ENCODE results near the gene SUMO3.
"Not testable (repeated sequence)": the region's sequence is repeated elsewhere in the genome, so short reads cannot be mapped to it uniquely, and the experiment has no call there.

SUMO3 gene

DNA sequence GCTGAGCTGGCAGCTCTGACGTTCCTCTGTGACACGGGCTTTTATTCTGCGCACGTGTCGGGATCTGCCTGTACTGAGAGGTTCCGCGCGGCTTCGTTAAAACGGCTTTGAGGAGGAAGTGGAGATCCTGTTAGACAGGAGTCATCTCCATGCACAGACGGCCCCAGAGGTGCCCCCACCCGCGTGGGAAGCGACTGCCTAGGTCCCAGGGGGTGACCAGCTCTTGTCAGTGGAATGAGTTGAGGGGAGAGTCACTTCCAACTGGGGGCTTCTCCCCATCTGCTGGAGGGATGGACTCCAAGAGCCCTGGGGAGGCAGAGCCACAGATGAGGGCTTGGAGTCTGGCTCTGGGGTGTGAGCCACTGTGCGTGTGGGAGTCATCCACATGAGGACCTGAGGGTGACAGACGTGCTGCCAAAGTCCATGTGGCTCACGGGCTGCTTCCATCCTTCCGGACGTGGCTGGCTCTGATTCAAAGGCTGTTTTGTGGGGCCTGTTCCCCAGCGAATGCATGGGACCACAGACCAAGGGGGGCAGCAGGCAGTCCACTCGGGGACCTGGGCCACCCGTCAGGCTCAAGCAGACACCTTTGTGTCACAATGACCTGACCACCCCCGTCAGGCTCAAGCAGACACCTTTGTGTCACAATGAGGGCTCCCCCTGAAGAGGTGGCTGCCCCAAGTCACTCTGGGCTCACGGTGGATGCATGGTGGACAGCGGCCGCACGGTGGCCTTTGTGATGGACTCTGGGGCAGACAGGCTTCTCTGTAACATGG, 28.8 kb upstream of the SUMO3 start:
- no peak for DNase-seq

DNA sequence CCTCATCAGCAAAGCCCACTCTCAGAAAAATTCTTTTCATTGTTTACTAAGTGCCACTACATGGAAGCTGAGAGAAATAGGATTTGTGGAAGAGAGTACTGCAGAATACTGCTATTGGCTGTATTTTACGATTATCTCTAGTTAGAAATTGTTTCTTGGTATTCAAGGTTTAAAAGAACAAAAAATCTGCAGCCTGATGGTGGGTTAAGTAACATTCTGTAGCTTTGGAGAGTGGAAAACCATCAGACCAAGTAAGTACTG, 28.3 kb upstream of the SUMO3 start:
- no peak for DNase-seq

DNA sequence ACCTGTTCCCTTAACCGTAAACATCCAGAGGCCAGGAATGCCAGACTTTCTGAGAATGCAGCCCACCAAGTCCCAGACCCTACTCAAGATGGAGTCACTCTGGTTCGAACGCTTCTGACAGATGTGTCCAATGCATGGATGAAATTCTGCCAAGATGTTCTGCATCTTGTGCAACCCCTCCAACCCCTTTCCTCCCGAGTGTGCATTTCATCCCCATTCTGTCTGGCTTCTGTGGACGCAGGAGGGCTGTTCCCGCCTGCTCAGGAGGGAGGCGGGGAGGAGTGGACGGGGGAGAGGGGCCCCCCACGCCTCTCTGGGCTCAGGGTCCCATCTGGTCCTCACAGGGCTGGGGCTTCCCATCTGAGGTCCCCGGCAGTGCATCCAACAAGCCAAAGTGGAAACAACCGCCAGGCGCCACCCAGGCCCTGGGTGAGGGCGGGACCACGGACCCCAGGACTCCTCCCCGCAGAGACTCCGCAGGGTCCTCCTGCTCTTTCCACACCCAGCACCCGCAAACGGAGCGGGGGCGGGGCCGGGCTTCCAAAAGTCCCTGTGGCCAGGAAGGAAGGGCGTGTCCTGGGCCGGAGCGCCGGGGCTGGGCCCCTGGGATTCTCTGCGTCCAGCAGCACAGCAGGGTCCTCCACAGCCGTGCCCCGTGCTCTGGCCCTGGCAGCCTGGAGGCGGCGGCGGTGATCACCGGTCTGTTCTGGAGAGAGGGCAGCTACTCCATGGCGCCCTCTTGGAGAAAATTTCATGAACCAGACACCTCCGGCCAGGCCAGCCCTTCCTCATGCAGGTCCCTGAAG, 27.8 kb upstream of the SUMO3 start:
- DNase-seq, result no peak

DNA sequence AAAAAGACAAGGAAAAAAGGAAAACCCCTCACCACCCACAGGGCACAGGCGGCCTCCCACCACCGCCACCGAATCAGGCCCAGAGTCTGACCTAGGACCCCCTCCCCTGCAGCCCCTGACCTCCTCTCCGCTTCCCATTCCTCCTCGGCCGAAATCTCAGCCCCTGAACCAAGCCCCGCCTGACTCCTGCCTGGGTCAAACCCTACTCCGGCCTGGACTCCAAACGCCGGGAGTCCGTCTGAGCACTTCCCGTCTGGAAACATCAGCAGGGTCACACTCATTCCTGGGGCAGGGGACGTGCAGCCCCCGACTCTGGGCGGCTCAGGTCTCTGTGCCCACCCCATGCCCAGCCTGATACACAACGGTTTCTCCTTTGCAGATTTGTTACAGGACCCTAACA, 26.4 kb upstream of the SUMO3 start:
- no peak for DNase-seq

DNA sequence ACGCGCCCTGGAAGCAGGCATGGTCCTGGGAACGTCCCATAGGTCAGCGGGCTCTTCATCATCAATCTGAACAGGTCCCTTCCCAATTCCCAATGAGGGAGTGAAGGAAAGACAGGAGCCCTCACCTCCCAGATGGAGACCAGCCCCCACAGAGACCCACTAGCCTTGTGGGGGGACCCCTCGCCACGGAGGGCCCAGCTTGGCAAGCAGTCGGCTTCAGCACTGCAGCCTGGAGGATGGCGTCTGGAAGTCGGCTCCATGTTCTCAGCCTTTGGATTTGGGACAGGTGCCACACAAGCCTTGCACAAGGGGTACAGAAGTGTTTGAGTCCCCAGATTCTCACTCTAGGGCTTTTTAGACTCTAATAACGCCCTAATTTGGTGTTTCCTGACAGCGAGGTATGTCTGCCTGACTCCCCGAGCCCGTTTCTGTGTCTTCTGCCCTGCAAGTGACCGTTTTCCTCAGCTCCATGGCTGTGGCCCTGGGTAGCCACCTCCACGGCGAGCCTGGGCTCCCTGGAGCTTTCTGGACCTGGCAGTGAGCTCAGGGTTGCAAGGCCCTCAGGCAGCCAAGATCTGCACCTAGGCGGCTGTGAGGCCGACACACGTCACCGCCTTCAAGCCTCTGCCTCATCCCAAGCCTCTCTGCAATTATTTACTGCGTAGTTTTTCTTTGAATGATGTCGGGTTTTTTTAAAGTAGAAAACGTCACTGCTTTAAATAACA, 25.0 kb upstream of the SUMO3 start:
- no peak for DNase-seq

DNA sequence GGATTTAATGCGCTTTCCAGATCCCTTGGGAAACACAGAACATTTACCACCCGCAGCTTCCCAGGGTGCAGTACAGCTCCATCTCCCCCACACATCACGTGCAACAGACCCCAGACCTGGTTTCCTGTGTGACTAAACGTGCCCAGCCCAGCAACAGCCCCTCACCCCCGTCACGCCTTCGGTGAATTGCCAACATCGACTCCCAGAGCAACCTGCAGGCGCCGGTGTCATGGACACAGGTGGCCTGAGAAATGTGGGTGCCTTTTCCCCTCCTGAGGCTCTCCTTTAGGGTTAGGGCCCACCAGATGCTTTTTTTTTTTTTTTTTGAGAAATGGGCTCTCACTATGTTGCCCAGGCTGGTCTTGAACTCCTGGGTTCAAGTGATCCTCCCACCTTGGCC, 24.2 kb upstream of the SUMO3 start:
- DNase-seq, result no peak

DNA sequence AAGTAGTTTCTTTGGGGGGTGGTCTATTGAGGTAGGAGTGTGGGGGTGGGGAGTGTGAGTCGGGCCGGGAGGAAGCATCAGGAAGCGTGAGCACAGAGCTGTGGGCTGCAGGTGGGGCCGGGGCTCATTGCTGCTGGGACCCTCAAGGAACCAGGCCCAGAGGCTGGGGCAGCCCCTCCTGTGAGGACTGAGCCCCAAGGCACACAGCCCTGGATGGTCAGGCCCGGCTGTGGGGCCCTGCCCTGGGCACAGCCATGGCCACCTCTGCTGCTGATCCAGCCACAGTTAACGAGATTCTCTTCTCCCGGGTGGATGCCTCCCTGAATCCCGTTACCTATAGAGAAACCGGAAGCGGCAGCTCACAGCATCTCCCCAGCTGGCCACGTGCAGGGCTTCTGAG, 22.9 kb upstream of the SUMO3 start:
- no peak for DNase-seq

DNA sequence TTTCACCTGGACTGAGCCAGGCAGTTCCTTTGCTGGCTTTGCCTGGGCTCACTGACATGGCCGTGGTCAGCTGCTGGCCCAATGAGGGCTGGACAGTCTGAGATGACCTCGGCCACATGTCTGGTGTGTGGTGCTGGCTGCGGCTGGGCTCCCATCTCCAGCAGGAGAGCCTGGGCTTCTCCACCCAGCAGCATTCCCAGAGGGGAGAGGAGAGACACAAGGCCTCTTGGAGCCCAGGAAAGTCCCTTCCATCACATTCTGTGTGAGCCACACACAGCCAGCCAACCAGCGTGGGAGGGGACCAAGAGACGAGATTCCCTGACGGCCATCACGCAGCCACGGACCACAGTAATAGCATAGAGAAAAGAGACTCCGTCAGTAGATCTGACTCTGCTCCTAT, 21.1 kb upstream of the SUMO3 start:
- DNase-seq, result no peak

DNA sequence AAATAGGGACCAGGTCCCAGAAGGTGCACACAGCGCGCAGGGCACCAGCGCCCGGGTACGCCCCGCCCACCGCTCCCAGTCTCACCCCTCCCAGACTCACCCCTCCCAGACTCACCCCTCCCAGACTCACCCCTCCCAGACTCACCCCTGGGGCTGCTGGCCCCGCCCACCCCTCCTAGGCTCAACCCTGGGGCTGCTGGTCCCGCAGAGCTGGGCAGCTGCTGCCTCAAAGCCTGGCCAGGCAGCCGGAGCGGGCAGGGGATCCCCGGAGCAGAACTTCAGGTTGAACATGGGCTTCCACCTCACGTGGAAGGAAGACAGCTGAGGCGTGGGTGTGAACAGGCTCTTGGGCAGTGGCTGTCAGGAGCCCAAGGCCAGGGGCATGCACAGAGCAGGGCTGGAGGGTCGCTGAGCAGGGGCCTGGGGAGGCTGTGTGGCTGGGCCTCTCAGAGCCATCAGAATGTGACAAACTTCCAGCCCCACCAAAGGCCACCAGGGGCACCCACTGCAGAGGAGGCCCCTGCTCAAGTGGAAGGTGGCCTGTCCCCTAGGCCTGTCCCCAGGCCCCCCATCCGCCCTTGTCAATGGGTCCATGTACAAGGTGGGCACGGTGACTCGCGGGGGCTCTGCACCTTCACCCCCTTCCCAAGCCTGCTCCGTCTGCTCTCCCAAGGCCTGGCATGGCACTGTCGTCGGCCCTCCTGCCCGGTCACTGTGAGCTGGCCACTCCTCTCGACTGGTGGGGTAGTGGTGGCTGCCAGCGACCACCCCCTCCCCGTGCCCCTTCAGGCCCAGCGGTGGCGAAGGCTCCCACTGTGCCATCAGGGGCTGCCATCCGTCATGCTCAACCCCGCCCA, 20.4 kb upstream of the SUMO3 start:
- peak; percentile 58 for DNase-seq

DNA sequence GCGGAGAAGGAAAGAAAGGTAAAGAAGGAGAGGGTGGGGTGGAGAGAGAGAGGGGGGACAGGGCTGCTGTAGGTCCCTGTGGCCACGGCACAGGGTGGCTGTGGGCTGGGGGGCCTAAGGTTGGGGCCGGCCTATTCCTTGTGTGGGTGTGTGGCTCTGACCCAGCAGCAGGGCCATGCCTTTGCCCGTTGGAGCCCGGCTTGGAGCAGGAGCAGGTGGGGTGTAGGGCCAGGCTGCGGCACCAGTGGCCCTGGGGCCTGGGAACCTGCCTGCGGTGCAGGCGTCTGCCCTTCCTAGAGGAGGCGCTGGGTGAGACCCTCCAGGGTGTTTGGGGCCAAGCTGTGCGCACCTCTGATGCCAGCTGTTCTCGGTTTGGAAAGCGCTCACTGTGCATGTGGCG, 19.7 kb upstream of the SUMO3 start:
- DNase-seq, result no peak

DNA sequence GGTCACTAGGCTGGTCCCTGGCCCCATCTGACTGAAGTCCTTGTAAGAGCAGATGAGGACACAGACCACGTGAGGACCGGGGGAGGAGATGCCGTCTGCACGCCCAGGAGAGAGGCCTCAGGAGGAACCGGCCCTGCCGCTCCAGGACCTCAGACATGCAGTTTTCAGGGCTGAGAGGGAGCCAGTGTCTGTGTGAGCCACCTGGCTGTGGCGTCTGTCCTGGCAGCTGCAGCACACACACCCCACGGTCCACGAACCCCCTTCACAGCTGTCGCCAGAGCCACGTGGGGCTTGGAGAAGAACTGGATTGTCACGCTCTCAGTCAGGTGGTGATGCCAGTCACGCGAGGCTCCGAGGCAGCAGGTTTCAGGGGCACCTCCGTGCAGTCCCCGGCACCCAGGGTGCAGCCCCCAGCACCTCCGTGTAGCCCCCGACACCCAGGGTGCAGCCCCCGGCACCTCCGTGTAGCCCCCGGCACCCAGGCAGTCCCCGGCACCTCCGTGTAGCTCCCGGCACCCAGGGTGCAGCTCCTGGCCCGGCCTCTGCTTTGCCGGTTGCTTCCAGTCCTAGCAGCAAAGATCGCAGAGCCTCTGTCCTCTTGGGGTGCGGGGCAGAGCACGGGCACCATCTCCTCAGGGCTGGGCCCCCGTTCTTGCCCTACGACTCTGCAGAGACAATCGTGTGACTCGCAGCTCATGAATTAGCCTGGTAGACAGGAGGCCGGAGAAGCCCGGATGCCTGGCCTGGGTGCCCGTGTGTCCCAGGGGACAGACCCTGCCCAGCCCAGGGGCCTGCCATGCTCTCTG, 19.0 kb upstream of the SUMO3 start:
- peak; percentile 71 for DNase-seq

DNA sequence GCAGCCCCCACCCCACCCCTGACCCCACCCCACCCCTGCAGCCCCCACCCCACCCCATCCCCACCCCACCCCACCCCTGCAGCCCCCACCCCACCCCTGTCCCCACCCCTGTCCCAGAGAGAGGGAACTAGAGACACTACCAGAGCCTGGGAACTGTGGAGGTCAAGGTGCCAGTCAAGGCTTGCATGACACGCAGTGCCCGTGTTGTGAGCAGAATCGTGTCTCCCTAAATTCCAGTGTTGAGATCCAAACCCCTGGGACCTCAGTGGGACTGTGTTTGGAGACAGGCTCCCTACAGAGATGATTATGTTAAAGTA, 18.4 kb upstream of the SUMO3 start:
- DNase-seq, result no peak

DNA sequence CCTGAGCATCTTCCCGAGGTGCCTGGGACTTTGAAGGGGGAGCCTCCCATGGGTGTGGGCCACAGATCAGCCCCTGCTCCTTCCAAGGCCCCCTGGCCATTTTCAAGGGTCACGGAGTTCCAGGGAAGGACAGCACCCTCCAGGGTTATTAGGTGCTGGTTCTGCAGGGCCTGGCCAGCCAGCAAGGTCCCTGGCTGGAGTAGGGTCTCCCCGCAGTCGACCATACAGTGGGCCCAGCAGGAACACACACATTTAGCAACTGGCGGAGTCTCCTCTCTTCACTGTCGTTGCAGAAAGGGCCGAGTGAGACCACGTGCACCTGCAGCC, 17.7 kb upstream of the SUMO3 start:
- no peak for DNase-seq

DNA sequence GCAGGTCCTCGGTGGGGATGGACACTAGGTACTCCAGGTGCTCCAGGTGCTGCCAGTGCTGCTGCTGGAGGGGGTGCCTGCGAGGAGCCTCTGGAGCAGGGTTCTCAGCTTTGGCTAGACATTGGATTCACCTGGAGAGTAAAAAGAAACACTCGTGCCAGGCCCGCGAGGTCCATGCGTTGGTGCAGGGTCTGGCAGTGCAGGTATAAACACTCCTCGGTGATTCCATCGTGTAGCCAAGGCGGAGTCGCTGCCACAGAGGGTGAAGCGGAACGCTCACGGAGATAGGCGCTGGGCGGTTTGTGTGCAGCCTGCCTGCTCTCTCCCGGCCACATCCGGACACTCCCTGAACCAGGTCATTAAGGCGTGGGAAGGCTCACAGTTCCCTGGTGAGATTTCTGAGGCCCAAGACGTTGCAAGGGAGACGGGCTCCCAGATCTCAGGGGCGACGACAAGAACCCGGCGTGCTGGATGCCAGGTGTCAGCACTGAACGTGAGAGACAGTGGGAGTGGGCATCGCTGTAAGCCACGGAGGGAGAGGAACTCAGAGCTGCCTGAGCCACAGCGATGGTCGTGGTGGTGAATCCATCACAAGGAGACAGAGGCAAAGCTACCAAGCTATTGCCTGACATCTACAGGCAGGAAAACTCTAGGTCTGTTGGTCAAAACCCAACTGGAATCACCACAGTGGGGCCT, 17.2 kb upstream of the SUMO3 start:
- DNase-seq, result no peak

DNA sequence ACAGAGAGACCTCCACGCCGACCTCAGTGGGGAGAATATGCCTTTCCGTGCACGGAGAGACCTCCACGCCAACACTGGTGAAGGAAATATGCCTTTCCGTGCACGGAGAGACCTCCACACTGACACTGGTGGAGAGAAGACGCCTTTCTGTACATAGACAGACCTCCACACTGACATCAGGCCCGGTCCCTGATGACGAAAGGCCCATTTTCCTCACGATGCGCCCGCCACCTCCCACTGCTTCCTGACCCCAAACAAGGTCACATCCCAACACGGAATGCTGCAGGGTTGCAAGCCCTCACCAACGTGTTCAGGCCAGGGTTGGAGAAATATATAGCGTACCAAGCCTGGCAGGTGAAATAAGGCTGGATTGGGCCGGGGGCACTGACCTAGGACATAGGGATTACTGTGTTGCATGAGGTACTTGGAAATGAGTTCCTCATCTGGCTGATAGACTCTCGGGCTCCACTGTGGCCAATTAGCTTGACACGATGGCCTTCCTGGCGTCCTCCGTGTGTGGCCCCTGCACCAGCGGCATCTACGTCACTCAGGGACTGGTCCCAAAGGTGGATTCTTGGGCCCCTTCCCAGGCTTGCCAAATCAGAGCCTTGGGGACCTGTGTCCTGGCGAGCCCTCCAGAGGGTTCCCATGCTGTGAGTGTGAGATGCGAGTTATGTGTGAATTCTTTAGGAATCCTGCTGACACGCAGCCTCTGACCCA, 16.5 kb upstream of the SUMO3 start:
- no peak for DNase-seq

DNA sequence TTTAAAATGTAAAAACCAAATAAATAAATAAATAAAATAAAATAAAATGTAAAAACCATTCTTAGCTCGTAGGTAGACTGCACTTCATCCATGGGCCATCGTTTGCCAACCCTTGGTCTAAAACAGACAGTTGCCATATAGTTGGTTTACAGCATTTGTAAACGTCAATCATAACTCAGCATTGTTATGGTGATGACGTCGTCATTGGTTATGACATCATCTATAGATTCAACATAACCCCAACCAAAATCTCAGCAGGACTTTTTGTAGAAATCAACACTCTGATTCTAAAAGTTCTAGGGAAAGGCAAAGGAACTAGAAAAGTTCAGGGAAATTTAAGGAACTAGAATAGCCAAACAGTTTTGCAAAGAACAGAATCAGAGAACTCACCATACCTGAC, 15.8 kb upstream of the SUMO3 start:
- DNase-seq, result no peak

DNA sequence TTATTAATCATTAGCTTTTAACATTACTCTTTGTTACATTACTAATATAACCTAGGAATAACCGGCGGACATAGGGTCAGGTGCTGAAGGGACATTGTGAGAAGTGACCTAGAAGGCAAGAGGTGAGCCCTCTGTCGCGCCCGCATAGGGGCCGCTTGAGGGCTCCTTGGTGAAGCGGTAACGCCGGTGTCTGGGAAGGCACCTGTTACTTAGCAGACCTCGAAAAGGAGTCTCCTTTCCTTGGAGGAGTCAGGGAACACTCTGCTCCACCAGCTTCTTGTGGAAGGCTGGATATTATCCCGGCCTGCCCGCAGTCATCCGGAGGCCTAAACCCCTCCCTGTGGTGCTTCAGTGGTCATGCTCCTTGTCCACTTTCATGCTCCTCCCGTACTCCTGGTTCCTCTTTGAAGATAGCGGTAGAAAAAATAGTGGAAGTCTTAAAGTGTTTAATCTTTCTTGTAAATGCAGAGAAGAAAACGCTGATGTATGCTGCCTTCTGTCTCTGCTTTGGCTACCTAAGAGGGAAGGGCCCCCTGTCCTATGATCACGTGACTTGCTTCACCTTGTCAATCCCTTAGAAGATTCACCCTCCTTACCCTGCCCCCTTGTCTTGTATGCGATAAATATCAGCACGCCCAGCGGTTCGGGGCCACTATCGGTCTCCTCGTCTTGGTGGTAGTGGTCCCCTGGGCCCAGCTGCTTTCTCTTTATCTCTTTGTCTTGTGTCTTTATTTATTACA, 14.8 kb upstream of the SUMO3 start:
- not testable (repeated sequence) for DNase-seq

DNA sequence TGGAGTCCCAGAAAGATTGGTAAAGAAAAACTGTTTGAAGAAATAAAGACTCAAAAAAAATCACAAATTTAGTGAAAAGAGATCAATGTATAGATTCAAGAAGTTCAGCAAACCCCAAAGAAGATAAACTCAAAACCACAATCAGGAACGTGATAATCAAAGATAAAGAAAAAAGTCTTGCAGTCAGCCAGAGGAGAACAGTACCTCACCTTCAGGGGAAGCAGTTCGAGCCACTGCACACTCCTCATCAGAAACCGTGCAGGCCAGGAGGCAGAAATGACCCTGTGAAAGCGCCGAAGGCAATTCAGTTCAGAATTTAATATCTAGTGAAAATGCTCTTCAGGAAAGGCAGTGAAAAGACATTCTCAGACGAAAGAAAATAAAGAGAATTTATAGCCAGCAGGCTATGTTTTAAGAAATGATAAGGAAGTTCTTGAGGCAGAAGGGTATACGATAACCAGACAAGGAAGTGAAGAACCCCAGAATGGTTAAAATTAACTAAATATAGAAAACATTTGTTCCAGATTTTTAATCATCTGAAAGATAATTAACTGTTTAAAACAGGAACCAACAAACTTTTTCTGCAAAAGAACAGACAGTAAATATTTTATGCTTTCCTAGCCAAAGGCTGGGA, 13.5 kb upstream of the SUMO3 start:
- no peak for DNase-seq

DNA sequence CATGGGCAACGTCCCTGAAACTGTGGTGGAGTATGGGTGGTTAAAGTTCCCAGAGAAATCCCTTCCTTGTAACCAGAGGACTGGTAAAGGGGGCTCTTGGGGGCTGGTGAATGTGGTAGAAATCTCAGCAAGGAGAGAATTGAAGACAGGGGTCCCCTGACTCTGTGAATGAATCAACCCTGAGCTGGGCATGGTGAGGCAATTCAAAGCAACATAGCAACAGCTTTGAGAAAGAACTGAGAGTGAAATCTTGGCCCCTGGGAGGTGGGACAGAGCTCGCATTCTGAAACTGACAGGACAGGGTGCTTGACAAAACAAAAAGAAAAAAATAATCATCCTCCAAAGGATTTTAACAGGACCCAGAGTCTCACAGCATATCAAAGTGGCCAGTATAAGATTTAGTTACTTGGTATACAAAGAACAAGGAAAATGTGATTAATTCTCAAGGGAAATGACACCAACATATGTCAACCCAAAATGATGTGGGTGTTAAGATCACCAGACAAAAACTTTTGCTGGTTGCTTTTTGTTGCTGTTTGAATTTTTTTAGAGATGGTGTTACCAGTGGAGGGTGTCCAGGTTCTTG, 11.7 kb upstream of the SUMO3 start:
- no peak for DNase-seq
